Muscle of leg (tissue), 11 donors: ENCODE measurements around the gene EFTUD2. TPM values are rescaled to one million over a fixed set of nuclear protein-coding genes. Genes with fewer than 3 reads are reported as not detected.

Source experiments
- DNase-seq: peaks from one replicate; pipeline ENCODE4 v3.0.0; 2013
- H3K27ac ChIP-seq: one replicate; pipeline ENCODE4 v1.5.1; 2013; ENCODE audit warnings: mild to moderate bottlenecking, low read length, control low read depth
- H3K27me3 ChIP-seq: one replicate; pipeline ENCODE4 v1.6.1; 2013; ENCODE audit warnings: low read length; ENCODE audit not compliant: control insufficient read depth, insufficient read depth
- H3K36me3 ChIP-seq: one replicate; pipeline ENCODE4 v1.6.1; 2013; ENCODE audit warnings: low read length; ENCODE audit not compliant: control insufficient read depth, insufficient read depth
- H3K4me1 ChIP-seq: one replicate; pipeline ENCODE4 v1.6.1; 2013; ENCODE audit warnings: low read length; ENCODE audit not compliant: control insufficient read depth, insufficient read depth
- H3K4me3 ChIP-seq: one replicate; pipeline ENCODE4 v1.5.1; 2013; ENCODE audit warnings: low read length, control low read depth
- H3K9me3 ChIP-seq: replicated peaks from 2 replicates; pipeline ENCODE4 v1.6.1; 2013; ENCODE audit warnings: low read depth, low read length; ENCODE audit not compliant: control insufficient read depth
- WGBS: methylation state at CpG from one replicate; pipeline ENCODE4 v1.1.5; 2013; ENCODE audit warnings: missing lambda C conversion rate; ENCODE audit not compliant: insufficient coverage; 5-methylcytosine and 5-hydroxymethylcytosine counted together
- polyA plus RNA-seq, 8 donors: library from polyadenylated mRNA; unstranded; fragments of 120-200 nt; gene quantifications; one replicate each; pipeline versions ENCODE4 v1.2.1 to v1.2.3, GENCODE V29; 2013; ENCODE audit warnings: inconsistent platforms in 1 of 8, low replicate concordance in 1 of 8; ENCODE audit not compliant: insufficient read length in 8 of 8, insufficient read depth in 1 of 8
- total RNA-seq: library from RNA; stranded (reverse); fragments of 120-200 nt; gene quantifications from one replicate; pipeline ENCODE4 v1.2.4, GENCODE V29; 2013

Gene EFTUD2
- total and polyA plus RNA-seq, 9 donors, result 53.4 to 76.4 (median 66.9) TPM

- H3K27ac ChIP-seq, result no peak overlapping the region
- H3K36me3 ChIP-seq, result peaks cover 43% of the 10 kb centered on the region
- DNase-seq, result no peak
- H3K4me3 ChIP-seq, result no peak overlapping the region
- H3K27me3 ChIP-seq, result no peaks in the 10 kb centered on the region
- H3K4me1 ChIP-seq, result no peaks in the 10 kb centered on the region
- H3K9me3 ChIP-seq, result no peaks in the 10 kb centered on the region
- 92% methylated on average over 7 of the region's 9 CpGs for WGBS
Measured at GRCh38 chr17:44935116-44935515, 35.9 kb upstream of the EFTUD2 start.

- peaks cover 45% of the 10 kb centered on the region for H3K36me3 ChIP-seq
- no peak overlapping the region for H3K4me3 ChIP-seq
- H3K27ac ChIP-seq, result no peak overlapping the region
- H3K9me3 ChIP-seq, result no peaks in the 10 kb centered on the region
- WGBS, result 98% methylated on average over 7 of the region's 10 CpGs
- H3K4me1 ChIP-seq, result no peaks in the 10 kb centered on the region
- no peaks in the 10 kb centered on the region for H3K27me3 ChIP-seq
- no peak for DNase-seq
Measured at GRCh38 chr17:44934745-44935105, 35.5 kb upstream of the EFTUD2 start.

- WGBS, result 95% methylated on average over 32 of the region's 34 CpGs
Measured at GRCh38 chr17:44933824-44934744, 34.8 kb upstream of the EFTUD2 start.

GRCh38 chr17:44932787-44933097 lies 33.5 kb upstream of the EFTUD2 start:
- Histone ChIP-seq H3K36me3 (peaks cover 61% of the 10 kb centered on the region), H3K9me3 (no peaks in the 10 kb centered on the region), H3K4me1 (no peaks in the 10 kb centered on the region), H3K27me3 (no peaks in the 10 kb centered on the region), H3K27ac (no peak overlapping the region), H3K4me3 (no peak overlapping the region)
- DNase-seq, result no peak
- WGBS, result 93% methylated on average over 3 of the region's 6 CpGs

More at GRCh38 chr17:44933824-44934744, 34.8 kb upstream of the EFTUD2 start:
- Histone ChIP-seq H3K4me1 (no peaks in the 10 kb centered on the region), H3K36me3 (peaks cover 51% of the 10 kb centered on the region), H3K27me3 (no peaks in the 10 kb centered on the region), H3K27ac (no peak overlapping the region), H3K9me3 (no peaks in the 10 kb centered on the region), H3K4me3 (no peak overlapping the region)
- DNase-seq, result no peak

- H3K27ac ChIP-seq, result no peak overlapping the region
- no peaks in the 10 kb centered on the region for H3K27me3 ChIP-seq
- no peaks in the 10 kb centered on the region for H3K4me1 ChIP-seq
- no peak overlapping the region for H3K4me3 ChIP-seq
- 92% methylated on average over 4 of the region's 8 CpGs for WGBS
- peaks cover 66% of the 10 kb centered on the region for H3K36me3 ChIP-seq
- H3K9me3 ChIP-seq, result no peaks in the 10 kb centered on the region
- DNase-seq, result no peak
Measured at GRCh38 chr17:44932096-44932786, 33.0 kb upstream of the EFTUD2 start.

GRCh38 chr17:44931376-44931775 lies 32.1 kb upstream of the EFTUD2 start:
- H3K27me3 ChIP-seq, result no peaks in the 10 kb centered on the region
- H3K36me3 ChIP-seq, result peaks cover 73% of the 10 kb centered on the region
- H3K4me1 ChIP-seq, result no peaks in the 10 kb centered on the region
- no CpG with 5 or more reads among the region's 5 CpGs for WGBS
- no peak overlapping the region for H3K27ac ChIP-seq
- H3K4me3 ChIP-seq, result no peak overlapping the region
- no peaks in the 10 kb centered on the region for H3K9me3 ChIP-seq
- no peak for DNase-seq

- no peak overlapping the region for H3K4me3 ChIP-seq
- no peaks in the 10 kb centered on the region for H3K4me1 ChIP-seq
- no peak for DNase-seq
- 100% methylated on average over 4 of the region's 6 CpGs for WGBS
- no peaks in the 10 kb centered on the region for H3K9me3 ChIP-seq
- H3K27ac ChIP-seq, result no peak overlapping the region
- peaks cover 69% of the 10 kb centered on the region for H3K36me3 ChIP-seq
- no peaks in the 10 kb centered on the region for H3K27me3 ChIP-seq
Measured at GRCh38 chr17:44930667-44931066, 31.4 kb upstream of the EFTUD2 start.

GRCh38 chr17:44928950-44929720 lies 29.9 kb upstream of the EFTUD2 start:
- Histone ChIP-seq H3K27ac (no peak overlapping the region), H3K4me3 (no peak overlapping the region), H3K9me3 (no peaks in the 10 kb centered on the region), H3K27me3 (no peaks in the 10 kb centered on the region), H3K4me1 (no peaks in the 10 kb centered on the region), H3K36me3 (peaks cover 55% of the 10 kb centered on the region)
- DNase-seq, result no peak
- WGBS, result 93% methylated on average over 7 of the region's 7 CpGs

- 93% methylated on average over 15 of the region's 15 CpGs for WGBS
- Histone ChIP-seq H3K4me1 (no peaks in the 10 kb centered on the region), H3K9me3 (no peaks in the 10 kb centered on the region), H3K36me3 (peaks cover 49% of the 10 kb centered on the region), H3K27me3 (no peaks in the 10 kb centered on the region), H3K4me3 (no peak overlapping the region), H3K27ac (no peak overlapping the region)
- no peak for DNase-seq
Measured at GRCh38 chr17:44928136-44928535, 28.9 kb upstream of the EFTUD2 start.

GRCh38 chr17:44927696-44928095 lies 28.5 kb upstream of the EFTUD2 start:
- Histone ChIP-seq H3K27me3 (peaks cover 1% of the 10 kb centered on the region), H3K36me3 (peaks cover 45% of the 10 kb centered on the region), H3K4me3 (no peak overlapping the region), H3K9me3 (no peaks in the 10 kb centered on the region), H3K27ac (no peak overlapping the region), H3K4me1 (no peaks in the 10 kb centered on the region)
- WGBS, result 92% methylated on average over 2 of the region's 3 CpGs
- no peak for DNase-seq
